ENCODE results near the gene ZBTB20. TPM values are rescaled to one million over a fixed set of nuclear protein-coding genes. Genes with fewer than 3 reads are reported as not detected.

ZBTB20 gene
- total RNA-seq, 6 experiments from 2014 or later, result 8.0 to 14.1 (median 10.4) TPM

GRCh38 chr3:114896978-114897377, 250.1 kb downstream of the ZBTB20 start:
- H3K9me3 Mint-ChIP-seq, result no peaks in the 10 kb centered on the region
- no peak overlapping the region for H3K4me3 Mint-ChIP-seq
- no peak for TF ChIP-seq CTCF (IDR thresholded peaks at IDR 0.05)
- peaks cover 7% of the 10 kb centered on the region for H3K4me1 Mint-ChIP-seq (ENCODE audit: low read depth)
- H3K27me3 Mint-ChIP-seq (ENCODE audit: insufficient read depth), result no peaks in the 10 kb centered on the region
- DNase-seq, result no peak
- no peaks in the 10 kb centered on the region for H3K36me3 Mint-ChIP-seq (ENCODE audit: low read depth)
- no peak overlapping the region for H3K27ac Mint-ChIP-seq

- no peak overlapping the region for H3K27ac Mint-ChIP-seq
- no peaks in the 10 kb centered on the region for H3K27me3 Mint-ChIP-seq (ENCODE audit: insufficient read depth)
- TF ChIP-seq CTCF (IDR thresholded peaks at IDR 0.05), result no peak
- DNase-seq, result no peak
- no peaks in the 10 kb centered on the region for H3K36me3 Mint-ChIP-seq (ENCODE audit: low read depth)
- no peaks in the 10 kb centered on the region for H3K4me1 Mint-ChIP-seq (ENCODE audit: low read depth)
- H3K9me3 Mint-ChIP-seq, result no peaks in the 10 kb centered on the region
- no peak overlapping the region for H3K4me3 Mint-ChIP-seq
Measured at GRCh38 chr3:114893361-114893760, 253.7 kb downstream of the ZBTB20 start.

GRCh38 chr3:114892880-114893279, 254.2 kb downstream of the ZBTB20 start:
- H3K27me3 Mint-ChIP-seq (ENCODE audit: insufficient read depth), result no peaks in the 10 kb centered on the region
- no peaks in the 10 kb centered on the region for H3K4me1 Mint-ChIP-seq (ENCODE audit: low read depth)
- no peaks in the 10 kb centered on the region for H3K9me3 Mint-ChIP-seq
- H3K36me3 Mint-ChIP-seq (ENCODE audit: low read depth), result no peaks in the 10 kb centered on the region
- DNase-seq, result no peak
- H3K27ac Mint-ChIP-seq, result no peak overlapping the region
- H3K4me3 Mint-ChIP-seq, result no peak overlapping the region
- TF ChIP-seq CTCF (IDR thresholded peaks at IDR 0.05), result no peak

GRCh38 chr3:114892131-114892879, 254.8 kb downstream of the ZBTB20 start:
- DNase-seq, result no peak
- Mint-ChIP-seq H3K36me3 (ENCODE audit: low read depth) (no peaks in the 10 kb centered on the region), H3K27ac (no peak overlapping the region), H3K4me3 (no peak overlapping the region), H3K9me3 (no peaks in the 10 kb centered on the region), H3K27me3 (ENCODE audit: insufficient read depth) (no peaks in the 10 kb centered on the region), H3K4me1 (ENCODE audit: low read depth) (no peaks in the 10 kb centered on the region)
- TF ChIP-seq CTCF (IDR thresholded peaks at IDR 0.05), result no peak

- Mint-ChIP-seq H3K27me3 (ENCODE audit: insufficient read depth) (no peaks in the 10 kb centered on the region), H3K36me3 (ENCODE audit: low read depth) (no peaks in the 10 kb centered on the region), H3K9me3 (no peaks in the 10 kb centered on the region), H3K27ac (no peak overlapping the region), H3K4me3 (no peak overlapping the region), H3K4me1 (ENCODE audit: low read depth) (no peaks in the 10 kb centered on the region)
- no peak for DNase-seq
- no peak for TF ChIP-seq CTCF (IDR thresholded peaks at IDR 0.05)
Measured at GRCh38 chr3:114887806-114888205, 259.3 kb downstream of the ZBTB20 start.

Data from HFFc6 (cell line).